RWPE2 (cell line): ENCODE results near the gene SAMSN1.
"Not testable (repeated sequence)": the region's sequence is repeated elsewhere in the genome, so short reads cannot be mapped to it uniquely, and the experiment has no call there.

Experiments used
- ATAC-seq: fragments of 200-7000 bp; cut with Tn5 transposase; 3 replicates; pipeline ENCODE4 v1.9.1; 2021; ENCODE audit warnings: low read depth
- DNase-seq: peaks from one replicate; pipeline ENCODE4 v3.0.0-alpha.2; 2020; ENCODE audit warnings: low spot score
- H3K27ac ChIP-seq: fragments of 450-650 bp; 2 replicates; pipeline ENCODE4 v1.5.1; 2017; ENCODE audit warnings: mild to moderate bottlenecking; ENCODE audit not compliant: poor library complexity, severe bottlenecking
- H3K27me3 ChIP-seq: fragments of 250-450 bp; sonication (Bioruptor Pico); 2 replicates; pipeline ENCODE4 v1.5.1; 2021; ENCODE audit warnings: mild to moderate bottlenecking, moderate library complexity; ENCODE audit not compliant: insufficient read depth, poor library complexity, severe bottlenecking
- H3K36me3 ChIP-seq: fragments of 250-450 bp; sonication (Bioruptor Pico); 2 replicates; pipeline ENCODE4 v1.5.1; 2020; ENCODE audit warnings: low read depth, mild to moderate bottlenecking, moderate library complexity
- H3K4me1 ChIP-seq: fragments of 250-450 bp; sonication (Bioruptor Pico); 2 replicates; pipeline ENCODE4 v1.5.1; 2021; ENCODE audit warnings: mild to moderate bottlenecking, moderate library complexity; ENCODE audit not compliant: insufficient read depth, poor library complexity, severe bottlenecking
- H3K4me3 ChIP-seq: fragments of 250-450 bp; sonication (Bioruptor Pico); 2 replicates; pipeline ENCODE4 v1.5.1; 2021; ENCODE audit warnings: mild to moderate bottlenecking, moderate library complexity; ENCODE audit not compliant: severe bottlenecking
- H3K9me3 ChIP-seq: fragments of 250-450 bp; sonication (Bioruptor Pico); 2 replicates; pipeline ENCODE4 v1.5.1; 2021; ENCODE audit warnings: mild to moderate bottlenecking, moderate library complexity; ENCODE audit not compliant: severe bottlenecking
- TF ChIP-seq, protein P1 (sequence below): fragments of 450-650 bp; IDR thresholded peaks from one replicate; pipeline ENCODE4 v1.5.1; 2017; ENCODE audit warnings: mild to moderate bottlenecking, moderate library complexity; ENCODE audit not compliant: poor library complexity, severe bottlenecking

The SAMSN1 gene

DNA sequence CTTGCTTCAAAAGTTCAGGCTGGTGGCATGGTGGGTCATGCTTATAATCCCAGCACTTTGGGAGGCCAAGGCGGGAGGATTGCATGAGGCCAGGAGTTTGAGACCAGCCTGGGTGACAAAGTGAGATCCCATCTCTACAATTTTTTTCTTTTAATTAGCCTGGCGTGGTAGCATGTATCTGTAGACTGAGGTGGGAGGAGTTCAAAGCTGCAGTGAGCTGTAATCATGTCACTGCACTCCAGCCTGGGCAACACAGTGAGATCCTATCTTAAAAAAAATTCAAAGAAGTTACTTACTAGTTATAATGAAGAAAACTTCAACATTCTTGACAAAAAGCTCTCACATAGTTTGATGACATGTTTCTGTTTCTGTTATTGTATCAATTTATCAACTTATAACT is 45.2 kb downstream of the SAMSN1 start:
- DNase-seq, result no peak
- Histone ChIP-seq H3K4me1 (no peaks in the 10 kb centered on the region), H3K36me3 (no peaks in the 10 kb centered on the region)

DNA sequence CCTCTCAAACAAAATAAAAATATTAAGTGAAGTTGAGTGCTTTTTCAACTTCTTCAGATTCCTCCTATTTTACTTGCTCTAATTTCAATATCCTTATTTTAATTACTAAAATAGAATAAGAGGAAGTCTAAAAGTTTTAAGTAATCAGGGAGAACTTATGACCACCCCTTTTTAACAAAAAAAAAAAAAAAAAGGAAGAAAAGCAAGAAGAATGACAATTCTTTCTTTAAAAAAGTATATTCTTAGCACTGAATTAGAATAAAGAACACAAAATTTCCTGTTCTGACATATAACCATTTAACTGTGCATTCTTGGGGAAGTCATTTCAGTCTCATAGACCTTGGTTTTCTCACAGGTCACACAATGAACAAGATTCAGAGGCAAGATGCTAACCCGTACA is 46.8 kb downstream of the SAMSN1 start:
- TF ChIP-seq, protein P1, sequence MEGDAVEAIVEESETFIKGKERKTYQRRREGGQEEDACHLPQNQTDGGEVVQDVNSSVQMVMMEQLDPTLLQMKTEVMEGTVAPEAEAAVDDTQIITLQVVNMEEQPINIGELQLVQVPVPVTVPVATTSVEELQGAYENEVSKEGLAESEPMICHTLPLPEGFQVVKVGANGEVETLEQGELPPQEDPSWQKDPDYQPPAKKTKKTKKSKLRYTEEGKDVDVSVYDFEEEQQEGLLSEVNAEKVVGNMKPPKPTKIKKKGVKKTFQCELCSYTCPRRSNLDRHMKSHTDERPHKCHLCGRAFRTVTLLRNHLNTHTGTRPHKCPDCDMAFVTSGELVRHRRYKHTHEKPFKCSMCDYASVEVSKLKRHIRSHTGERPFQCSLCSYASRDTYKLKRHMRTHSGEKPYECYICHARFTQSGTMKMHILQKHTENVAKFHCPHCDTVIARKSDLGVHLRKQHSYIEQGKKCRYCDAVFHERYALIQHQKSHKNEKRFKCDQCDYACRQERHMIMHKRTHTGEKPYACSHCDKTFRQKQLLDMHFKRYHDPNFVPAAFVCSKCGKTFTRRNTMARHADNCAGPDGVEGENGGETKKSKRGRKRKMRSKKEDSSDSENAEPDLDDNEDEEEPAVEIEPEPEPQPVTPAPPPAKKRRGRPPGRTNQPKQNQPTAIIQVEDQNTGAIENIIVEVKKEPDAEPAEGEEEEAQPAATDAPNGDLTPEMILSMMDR, result no peak
- Histone ChIP-seq H3K4me1 (no peaks in the 10 kb centered on the region), H3K4me3 (no peak overlapping the region), H3K9me3 (no peaks in the 10 kb centered on the region), H3K27ac (no peak overlapping the region), H3K36me3 (no peaks in the 10 kb centered on the region), H3K27me3 (no peaks in the 10 kb centered on the region)
- DNase-seq (no peak), ATAC-seq (no peak)

More for the DNA sequence above, 45.2 kb downstream of the SAMSN1 start:
- Histone ChIP-seq H3K4me3 (no peak overlapping the region), H3K27ac (no peak overlapping the region), H3K9me3 (no peaks in the 10 kb centered on the region), H3K27me3 (no peaks in the 10 kb centered on the region)
- TF ChIP-seq, protein P1, result no peak
- ATAC-seq, result no peak

DNA sequence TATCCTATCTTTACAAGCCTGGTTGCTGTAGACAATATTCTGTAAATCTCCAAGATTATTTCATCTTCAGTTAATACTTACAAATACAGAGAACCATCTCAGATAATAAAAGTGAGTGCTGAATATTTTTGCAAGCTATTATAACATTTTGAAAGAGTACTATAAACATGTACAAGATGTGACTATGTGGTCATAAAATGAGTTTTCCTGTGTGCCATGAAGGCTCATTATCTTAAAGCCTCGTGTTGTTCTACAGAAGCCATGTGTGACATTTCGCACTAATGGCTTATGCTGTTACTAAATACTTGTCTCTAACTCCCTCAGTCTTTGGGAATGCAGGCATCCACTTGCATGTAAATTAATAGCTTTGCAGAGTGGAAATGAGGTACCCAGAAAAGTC is 48.3 kb downstream of the SAMSN1 start:
- no peaks in the 10 kb centered on the region for H3K9me3 ChIP-seq
- no peaks in the 10 kb centered on the region for H3K36me3 ChIP-seq
- TF ChIP-seq, protein P1, result no peak
- no peak overlapping the region for H3K27ac ChIP-seq
- no peaks in the 10 kb centered on the region for H3K27me3 ChIP-seq
- DNase-seq, result no peak
- ATAC-seq, result no peak
- H3K4me1 ChIP-seq, result no peaks in the 10 kb centered on the region
- H3K4me3 ChIP-seq, result no peak overlapping the region

DNA sequence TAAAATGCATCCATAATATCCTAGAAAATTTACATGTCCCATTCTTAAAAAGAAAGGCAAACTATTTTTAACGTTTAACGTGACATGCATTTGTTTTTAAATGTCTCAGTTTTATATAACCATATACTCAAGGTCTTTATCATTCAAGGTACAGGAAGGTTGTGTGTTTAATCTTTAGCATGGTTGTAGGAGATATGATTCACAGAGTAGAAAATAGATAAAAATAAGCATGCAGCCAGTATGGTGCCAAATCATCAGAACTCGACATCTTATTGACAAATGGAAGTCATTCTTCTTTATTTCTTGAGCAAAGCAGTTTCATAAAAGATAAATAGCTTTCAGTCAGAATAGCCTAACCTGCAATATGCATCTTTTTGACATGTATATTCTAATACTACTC is 51.0 kb downstream of the SAMSN1 start:
- H3K27ac ChIP-seq, result no peak overlapping the region
- H3K4me3 ChIP-seq, result no peak overlapping the region
- DNase-seq (no peak), ATAC-seq (no peak)
- H3K9me3 ChIP-seq, result no peaks in the 10 kb centered on the region
- no peaks in the 10 kb centered on the region for H3K36me3 ChIP-seq
- H3K27me3 ChIP-seq, result no peaks in the 10 kb centered on the region
- no peaks in the 10 kb centered on the region for H3K4me1 ChIP-seq
- TF ChIP-seq, protein P1, result no peak

DNA sequence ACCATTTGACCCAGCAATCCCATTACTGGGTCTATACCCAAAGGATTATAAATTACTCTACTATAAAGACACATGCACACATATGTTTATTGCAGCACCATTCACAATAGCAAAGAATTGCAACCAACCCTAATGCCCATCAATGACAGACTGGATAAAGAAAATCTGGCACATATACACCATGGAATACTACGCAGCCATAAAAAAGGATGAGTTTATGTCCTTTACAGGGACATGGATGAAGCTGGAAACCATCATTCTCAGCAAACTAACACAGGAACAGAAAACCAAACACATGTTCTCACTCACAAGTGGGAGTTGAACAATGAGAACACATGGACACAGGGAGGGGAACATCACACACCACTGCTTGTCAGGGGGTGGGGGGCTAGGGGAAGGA is 51.9 kb downstream of the SAMSN1 start:
- H3K4me1 ChIP-seq, H3K36me3 ChIP-seq, H3K27ac ChIP-seq, ATAC-seq, H3K9me3 ChIP-seq, DNase-seq, H3K4me3 ChIP-seq, H3K27me3 ChIP-seq: not testable (repeated sequence)
